Lower leg skin (tissue), 4 donors: ENCODE data around the gene RBM17. TPM values are rescaled to one million over a fixed set of nuclear protein-coding genes. Genes with fewer than 3 reads are reported as not detected.
"Not testable (repeated sequence)": the region's sequence is repeated elsewhere in the genome, so short reads cannot be mapped to it uniquely, and the experiment has no call there.

Experiments used
- DNase-seq, 2 donors: peaks; one replicate each; pipeline ENCODE4 v3.0.0-alpha.2; 2019; ENCODE audit warnings: low spot score in 2 of 2
- H3K4me3 ChIP-seq: fragments of 200-600 bp; sonication (generic); 2 replicates; pipeline ENCODE4 v1.5.1; 2017; ENCODE audit warnings: mild to moderate bottlenecking, low read depth; ENCODE audit not compliant: poor library complexity, severe bottlenecking
- CTCF ChIP-seq, 3 donors: fragments of 450-650 bp; IDR thresholded peaks; one replicate each; pipeline ENCODE4 v1.5.1; 2016; ENCODE audit warnings: antibody characterized with exemption in 3 of 3, mild to moderate bottlenecking in 3 of 3, moderate library complexity in 2 of 3
- POLR2A ChIP-seq, 2 donors: fragments of 450-650 bp; IDR thresholded peaks; one replicate each; pipeline ENCODE4 v1.6.1; 2016 to 2017; ENCODE audit warnings: antibody characterized with exemption in 2 of 2, mild to moderate bottlenecking in 1 of 2, moderate library complexity in 1 of 2
- WGBS, 2 donors: methylation state at CpG; one replicate each; pipeline ENCODE4 v1.1.5; 2018; 5-methylcytosine and 5-hydroxymethylcytosine counted together
- intact Hi-C: fragments of 100-400 bp; cut with DNase I; formaldehyde crosslinking; loops from one replicate; pipeline ENCODE4 v1.15.0; 2023; ENCODE audit warnings: low total_unique reads
- total RNA-seq, 4 donors: library from RNA; depleted of rRNA; stranded (reverse); fragments of >200 nt; gene quantifications; one replicate each; pipeline ENCODE4 v1.1.0, GENCODE V29; 2016

RBM17 gene
- 10 to 100 TPM; 38.8 to 63.6 (median 40.4) TPM for total RNA-seq

GRCh38 chr10:6088721-6089333, at the start of gene RBM17:
TSS of gene RBM17 (plus strand) at chr10:6089034. CDS start at chr10:6097066, 8,032 bp downstream.
- 0 to 1% methylated on average over 17 to 44 of the region's 77 CpGs for WGBS, 2 donors
- H3K4me3 ChIP-seq, result peak within 1 kb of the TSS; percentile 83
- intact Hi-C loops, result no loop called here
- TF ChIP-seq CTCF (IDR thresholded peaks at IDR 0.05) (peak in 2 of 3 donors; percentile 93 to 100), POLR2A (IDR thresholded peaks at IDR 0.05) (peak in 1 of 2 donors; percentile 12)
- DNase-seq, result peak; percentile 95 to 99

GRCh38 chr10:6039711-6040110, 49.1 kb upstream of the RBM17 start:
- H3K4me3 ChIP-seq, result no peak overlapping the region
- WGBS, 2 donors, result 94 to 96% methylated on average over 4 of the region's 4 CpGs
- intact Hi-C loops, result no loop called here
- peak in 1 of 2 donors; percentile 28 for DNase-seq
- no peak for TF ChIP-seq POLR2A (IDR thresholded peaks at IDR 0.05)
- no peak for TF ChIP-seq CTCF (IDR thresholded peaks at IDR 0.05)

GRCh38 chr10:6040205-6040604, 48.6 kb upstream of the RBM17 start:
- no peak for TF ChIP-seq CTCF (IDR thresholded peaks at IDR 0.05)
- no peak for DNase-seq
- WGBS, 2 donors, result 91% methylated on average over 5 of the region's 5 CpGs
- intact Hi-C loops, result no loop called here
- H3K4me3 ChIP-seq, result no peak overlapping the region

GRCh38 chr10:6043377-6043776, 45.5 kb upstream of the RBM17 start:
- intact Hi-C loops, H3K4me3 ChIP-seq: not testable (repeated sequence)
- WGBS, 2 donors, result 90 to 93% methylated on average over 6 of the region's 6 CpGs
- peak in 1 of 2 donors; percentile 34 for DNase-seq

GRCh38 chr10:6044060-6044459, 44.8 kb upstream of the RBM17 start:
- WGBS, 2 donors, result 81 to 82% methylated on average over 7 of the region's 7 CpGs
- peak in 1 of 2 donors; percentile 57 for DNase-seq
- TF ChIP-seq CTCF (IDR thresholded peaks at IDR 0.05) (no peak), POLR2A (IDR thresholded peaks at IDR 0.05) (no peak)
- intact Hi-C loops, result no loop called here
- no peak overlapping the region for H3K4me3 ChIP-seq

GRCh38 chr10:6044751-6045313, 44.0 kb upstream of the RBM17 start:
- intact Hi-C loops, result no loop called here
- no peak overlapping the region for H3K4me3 ChIP-seq
- 67 to 85% methylated on average over 4 of the region's 4 CpGs for WGBS, 2 donors
- TF ChIP-seq CTCF (IDR thresholded peaks at IDR 0.05) (no peak), POLR2A (IDR thresholded peaks at IDR 0.05) (no peak)
- DNase-seq, result peak in 1 of 2 donors; percentile 18
